ENCODE measurements around the gene IFITM5. TPM values are rescaled to one million over a fixed set of nuclear protein-coding genes. Genes with fewer than 3 reads are reported as not detected.
A peak's percentile ranks its signal among the peaks of the same experiment; 100 is the strongest.
"Not testable (repeated sequence)": the region's sequence is repeated elsewhere in the genome, so short reads cannot be mapped to it uniquely, and the experiment has no call there.

IFITM5 gene
- polyA plus RNA-seq, 3 donors: not detected

- H3K27ac Mint-ChIP-seq: peak overlapping the region in 1 of 7 donors; percentile 78
- H3K79me2 ChIP-seq (ENCODE audit: insufficient read depth, low read length): no peaks in the 10 kb centered on the region
- no peak overlapping the region for H3K4me3 Mint-ChIP-seq
- H3K27me3 ChIP-seq (ENCODE audit: control insufficient read depth in 2 of 2, insufficient read depth in 2 of 2, low read length in 2 of 2): no peaks in the 10 kb centered on the region
- peaks cover 7 to 23% of the 10 kb centered on the region in 2 donors for H3K9me3 ChIP-seq (replicated peaks in 1 of 2; ENCODE audit: control insufficient read depth in 1 of 2, insufficient read depth in 1 of 2, low read length in 2 of 2)
- TF ChIP-seq CTCF (IDR thresholded peaks at IDR 0.05): no peak
- H3K4me2 ChIP-seq (replicated peaks; ENCODE audit: extremely low read depth, low read length, poor library complexity, severe bottlenecking): no peak overlapping the region
- no peak for DNase-seq
- no peak overlapping the region for H3K27ac ChIP-seq (ENCODE audit: low read depth in 1 of 2, low read length in 2 of 2)
- no peak overlapping the region for H3K4me3 ChIP-seq (replicated peaks in 1 of 3; ENCODE audit: low read depth in 2 of 3, low read length in 3 of 3)
- no peaks in the 10 kb centered on the region for H4K20me1 ChIP-seq (ENCODE audit: insufficient read depth, low read length)
- peaks cover 47% of the 10 kb centered on the region for H3K4me1 Mint-ChIP-seq
- no peak overlapping the region for H2AFZ ChIP-seq (ENCODE audit: insufficient read depth, low read depth, low read length, poor library complexity, severe bottlenecking)
- no peaks in the 10 kb centered on the region for H3K36me3 ChIP-seq (replicated peaks in 1 of 2; ENCODE audit: control insufficient read depth in 1 of 2, insufficient read depth in 2 of 2, low read length in 2 of 2)
- no peak overlapping the region for H3K9ac ChIP-seq (ENCODE audit: insufficient read depth, low read length, poor library complexity, severe bottlenecking)
- H3K4me1 ChIP-seq (ENCODE audit: control insufficient read depth in 1 of 2, insufficient read depth in 2 of 2, low read length in 2 of 2): peaks cover 28 to 47% of the 10 kb centered on the region in 2 donors
- peaks cover 2 to 3% of the 10 kb centered on the region in 2 donors for H3K36me3 Mint-ChIP-seq
- intact Hi-C loops (cut with micrococcal nuclease): no loop called here
- no CpG with 5 or more reads among the region's 2 CpGs for WGBS (ENCODE audit: insufficient coverage)
- H3K27me3 Mint-ChIP-seq (ENCODE audit: low read depth in 3 of 3): peaks cover 5 to 8% (median 6%) of the 10 kb centered on the region in 3 donors
- H3K9me3 Mint-ChIP-seq: peaks cover 15 to 24% (median 21%) of the 10 kb centered on the region in 7 donors
These were observed 30.5 kb upstream of the IFITM5 start for GRCh38 chr11:329886-330253.

GRCh38 chr11:328516-329100 is 29.3 kb upstream of the IFITM5 start:
- WGBS (ENCODE audit: insufficient coverage): 95% methylated on average over 6 of the region's 15 CpGs
- Histone ChIP-seq H3K9me3 (replicated peaks in 1 of 2; ENCODE audit: control insufficient read depth in 1 of 2, insufficient read depth in 1 of 2, low read length in 2 of 2) (peaks cover 7 to 23% of the 10 kb centered on the region in 2 donors), H3K4me1 (ENCODE audit: control insufficient read depth in 1 of 2, insufficient read depth in 2 of 2, low read length in 2 of 2) (peaks cover 28 to 49% of the 10 kb centered on the region in 2 donors)
- H3K4me3 Mint-ChIP-seq; intact Hi-C loops (cut with micrococcal nuclease); H3K27me3 ChIP-seq (ENCODE audit: control insufficient read depth in 2 of 2, insufficient read depth in 2 of 2, low read length in 2 of 2); H3K27ac ChIP-seq (ENCODE audit: low read depth in 1 of 2, low read length in 2 of 2); H4K20me1 ChIP-seq (ENCODE audit: insufficient read depth, low read length); H3K79me2 ChIP-seq (ENCODE audit: insufficient read depth, low read length); H3K4me3 ChIP-seq (replicated peaks in 1 of 3; ENCODE audit: low read depth in 2 of 3, low read length in 3 of 3); H3K27ac Mint-ChIP-seq; DNase-seq; H3K36me3 Mint-ChIP-seq; H3K4me2 ChIP-seq (replicated peaks; ENCODE audit: extremely low read depth, low read length, poor library complexity, severe bottlenecking); H3K36me3 ChIP-seq (replicated peaks in 1 of 2; ENCODE audit: control insufficient read depth in 1 of 2, insufficient read depth in 2 of 2, low read length in 2 of 2); H2AFZ ChIP-seq (ENCODE audit: insufficient read depth, low read depth, low read length, poor library complexity, severe bottlenecking); H3K9ac ChIP-seq (ENCODE audit: insufficient read depth, low read length, poor library complexity, severe bottlenecking): not testable (repeated sequence)
- peaks cover 50% of the 10 kb centered on the region for H3K4me1 Mint-ChIP-seq
- H3K27me3 Mint-ChIP-seq (ENCODE audit: low read depth in 3 of 3): peaks cover 6 to 11% (median 9%) of the 10 kb centered on the region in 3 donors
- H3K9me3 Mint-ChIP-seq: peaks cover 15 to 24% (median 21%) of the 10 kb centered on the region in 7 donors
